Hippocampal formation (tissue), 2 donors: ENCODE results near the gene KIR3DL1.
"Not testable (repeated sequence)": the region's sequence is repeated elsewhere in the genome, so short reads cannot be mapped to it uniquely, and the experiment has no call there.

ENCODE experiments used
- DNase-seq, 2 donors: peaks; one replicate each; lab custom pipeline; 2025; lab: John Stamatoyannopoulos, UW

Gene KIR3DL1

GRCh38 chr19:54814571-54814970, 1.7 kb upstream of the KIR3DL1 start:
- not testable (repeated sequence) for DNase-seq

GRCh38 chr19:54817670-54818536, 1.6 kb downstream of the KIR3DL1 start:
- no peak for DNase-seq

GRCh38 chr19:54824416-54824815, 8.1 kb downstream of the KIR3DL1 start:
- not testable (repeated sequence) for DNase-seq

GRCh38 chr19:54825326-54825725, 9.1 kb downstream of the KIR3DL1 start:
- not testable (repeated sequence) for DNase-seq

- DNase-seq, result not testable (repeated sequence)
These were observed 11.8 kb downstream of the KIR3DL1 start for GRCh38 chr19:54828064-54828463.

GRCh38 chr19:54832496-54832895, 16.2 kb downstream of the KIR3DL1 start, which contains the start of gene KIR2DS4:
TSS of gene KIR2DS4 (plus strand) at chr19:54832676.
- DNase-seq, result not testable (repeated sequence)

GRCh38 chr19:54835126-54835525, 18.9 kb downstream of the KIR3DL1 start:
- not testable (repeated sequence) for DNase-seq

GRCh38 chr19:54837522-54837921, 21.3 kb downstream of the KIR3DL1 start:
- not testable (repeated sequence) for DNase-seq

- DNase-seq, result not testable (repeated sequence)
These were observed 26.9 kb downstream of the KIR3DL1 start for GRCh38 chr19:54843171-54843570.

GRCh38 chr19:54850061-54850640, 33.9 kb downstream of the KIR3DL1 start, which contains the start of gene KIR3DL2:
TSS of gene KIR3DL2 (plus strand) at chr19:54850443. CDS start at chr19:54850476, 33 bp downstream.
- DNase-seq, result not testable (repeated sequence)

GRCh38 chr19:54850930-54851329, 34.7 kb downstream of the KIR3DL1 start:
- no peak for DNase-seq

GRCh38 chr19:54851353-54851752, 35.1 kb downstream of the KIR3DL1 start:
- DNase-seq, result no peak

GRCh38 chr19:54855241-54855640, 39.0 kb downstream of the KIR3DL1 start:
- DNase-seq, result not testable (repeated sequence)

GRCh38 chr19:54858476-54858875, 42.2 kb downstream of the KIR3DL1 start:
- not testable (repeated sequence) for DNase-seq

- not testable (repeated sequence) for DNase-seq
These were observed 43.2 kb downstream of the KIR3DL1 start for GRCh38 chr19:54859421-54859820.

GRCh38 chr19:54863459-54863858, 47.2 kb downstream of the KIR3DL1 start:
- not testable (repeated sequence) for DNase-seq

GRCh38 chr19:54871696-54872095, 55.4 kb downstream of the KIR3DL1 start:
- no peak for DNase-seq

GRCh38 chr19:54873990-54874389, 57.7 kb downstream of the KIR3DL1 start, which contains the start of gene FCAR:
TSS of gene FCAR (plus strand) at chr19:54874235. CDS start at chr19:54874290, 55 bp downstream.
- no peak for DNase-seq

GRCh38 chr19:54875506-54875905, 59.2 kb downstream of the KIR3DL1 start:
- no peak for DNase-seq

- no peak for DNase-seq
These were observed 61.2 kb downstream of the KIR3DL1 start for GRCh38 chr19:54877471-54877870.
